Neutrophil (primary cell): ENCODE data around the gene CFAP97D2.
"Not testable (repeated sequence)": the region's sequence is repeated elsewhere in the genome, so short reads cannot be mapped to it uniquely, and the experiment has no call there.

ENCODE experiments used
- H3K27ac ChIP-seq: fragments of 200-600 bp; sonication (generic); 2 replicates; pipeline ENCODE4 v1.5.1; 2016; ENCODE audit warnings: mild to moderate bottlenecking, moderate library complexity
- H3K27me3 ChIP-seq: fragments of 200-600 bp; sonication (generic); 2 replicates; pipeline ENCODE4 v1.6.0; 2016; ENCODE audit warnings: mild to moderate bottlenecking
- H3K36me3 ChIP-seq: fragments of 200-600 bp; sonication (generic); 2 replicates; pipeline ENCODE4 v1.5.1; 2017
- H3K4me1 ChIP-seq, 2 experiments: fragments of 200-600 bp in 1 of 2; sonication (generic) in 1 of 2; 1 replicate in 1 of 2; 2 replicates in 1 of 2; pipeline versions ENCODE4 v1.5.1 to v1.6.1; 2013 to 2016; ENCODE audit warnings: low read depth in 1 of 2, low read length in 1 of 2, mild to moderate bottlenecking in 1 of 2, moderate library complexity in 1 of 2; ENCODE audit not compliant: control insufficient read depth in 1 of 2, insufficient read depth in 1 of 2
- H3K4me3 ChIP-seq, 2 experiments: fragments of 200-600 bp in 1 of 2; sonication (generic) in 1 of 2; 1 replicate in 1 of 2; 2 replicates in 1 of 2; pipeline ENCODE4 v1.5.1; 2013 to 2016; ENCODE audit warnings: low read depth in 1 of 2, low read length in 1 of 2, mild to moderate bottlenecking in 1 of 2, moderate library complexity in 1 of 2
- H3K9me3 ChIP-seq: fragments of 200-600 bp; sonication (generic); 2 replicates; pipeline ENCODE4 v1.5.1; 2016
- CTCF ChIP-seq: fragments of 200-600 bp; sonication (generic); IDR thresholded peaks from 2 replicates; pipeline ENCODE4 v1.5.1; 2016; ENCODE audit warnings: antibody characterized with exemption

CFAP97D2 gene

GRCh38 chr13:114263578-114263977 lies 84.5 kb downstream of the CFAP97D2 start:
- H3K4me3 ChIP-seq: no peak overlapping the region
- no peak overlapping the region for H3K27ac ChIP-seq
- no peaks in the 10 kb centered on the region for H3K9me3 ChIP-seq
- TF ChIP-seq CTCF: no peak
- peaks cover 95% of the 10 kb centered on the region for H3K36me3 ChIP-seq
- H3K27me3 ChIP-seq: no peaks in the 10 kb centered on the region
- H3K4me1 ChIP-seq: no peaks in the 10 kb centered on the region

GRCh38 chr13:114264313-114264712 lies 85.3 kb downstream of the CFAP97D2 start:
- H3K4me1 ChIP-seq, H3K27me3 ChIP-seq, H3K9me3 ChIP-seq, H3K27ac ChIP-seq, H3K4me3 ChIP-seq: not testable (repeated sequence)
- H3K36me3 ChIP-seq: peaks cover 96% of the 10 kb centered on the region

- TF ChIP-seq CTCF: no peak
- Histone ChIP-seq H3K9me3 (no peaks in the 10 kb centered on the region), H3K27me3 (no peaks in the 10 kb centered on the region), H3K4me3 (no peak overlapping the region), H3K4me1 (no peaks in the 10 kb centered on the region), H3K27ac (no peak overlapping the region), H3K36me3 (peaks cover 96% of the 10 kb centered on the region)
Measured at GRCh38 chr13:114264886-114265611, 86.0 kb downstream of the CFAP97D2 start.

- no peak overlapping the region for H3K4me3 ChIP-seq
- no peaks in the 10 kb centered on the region for H3K9me3 ChIP-seq
- TF ChIP-seq CTCF: no peak
- H3K27me3 ChIP-seq: no peaks in the 10 kb centered on the region
- H3K36me3 ChIP-seq: peaks cover 89% of the 10 kb centered on the region
- no peaks in the 10 kb centered on the region for H3K4me1 ChIP-seq
- H3K27ac ChIP-seq: no peak overlapping the region
Measured at GRCh38 chr13:114266241-114266640, 87.2 kb downstream of the CFAP97D2 start.

- no peaks in the 10 kb centered on the region for H3K4me1 ChIP-seq
- no peak overlapping the region for H3K27ac ChIP-seq
- peaks cover 81% of the 10 kb centered on the region for H3K36me3 ChIP-seq
- H3K4me3 ChIP-seq: no peak overlapping the region
- TF ChIP-seq CTCF: no peak
- no peaks in the 10 kb centered on the region for H3K9me3 ChIP-seq
- no peaks in the 10 kb centered on the region for H3K27me3 ChIP-seq
Measured at GRCh38 chr13:114268344-114269280, 89.6 kb downstream of the CFAP97D2 start.

GRCh38 chr13:114269281-114269770 lies 90.3 kb downstream of the CFAP97D2 start:
- no peak overlapping the region for H3K27ac ChIP-seq
- no peak overlapping the region for H3K4me3 ChIP-seq
- H3K9me3 ChIP-seq: no peaks in the 10 kb centered on the region
- H3K36me3 ChIP-seq: peaks cover 81% of the 10 kb centered on the region
- H3K4me1 ChIP-seq: no peaks in the 10 kb centered on the region
- no peaks in the 10 kb centered on the region for H3K27me3 ChIP-seq
- TF ChIP-seq CTCF: no peak
